Activated B cell treated with CpG ODN at 0.5 μM for 24 hours (primary cell): Measurements from ENCODE around the gene MYL4. TPM values are rescaled to one million over a fixed set of nuclear protein-coding genes. Genes with fewer than 3 reads are reported as not detected.
A peak's percentile ranks its signal among the peaks of the same experiment; 100 is the strongest.

ENCODE experiments used
- ATAC-seq: fragments of 200-7000 bp; cut with Tn5 transposase; one replicate; pipeline ENCODE4 v1.10.0; 2021; ENCODE audit warnings: low read depth, mild to moderate bottlenecking, moderate library complexity
- CTCF ChIA-PET: fragments of 350-600 bp; sonication (Branson Sonifier 250); formaldehyde crosslinking; loops from one replicate; lab custom pipeline; 2021; ENCODE audit warnings: antibody characterized with exemption; lab: Charles Lee
- POLR2A ChIA-PET: fragments of 350-600 bp; sonication (Branson Sonifier 250); formaldehyde crosslinking; loops from one replicate; lab custom pipeline; 2021; ENCODE audit warnings: antibody characterized with exemption; lab: Charles Lee
- DNase-seq: peaks from one replicate; pipeline ENCODE4 v3.0.0; 2022
- H3K27ac Mint-ChIP-seq: one replicate; pipeline ENCODE4 v1.8.0; 2020; ENCODE audit warnings: mixed read lengths
- H3K27me3 Mint-ChIP-seq: one replicate; pipeline ENCODE4 v1.8.0; 2021; ENCODE audit warnings: mixed read lengths
- H3K36me3 Mint-ChIP-seq: one replicate; pipeline ENCODE4 v1.8.0; 2021; ENCODE audit warnings: low read depth, mixed read lengths
- H3K4me1 Mint-ChIP-seq: one replicate; pipeline ENCODE4 v1.8.0; 2021; ENCODE audit warnings: mixed read lengths
- H3K4me3 Mint-ChIP-seq: one replicate; pipeline ENCODE4 v1.8.0; 2020; ENCODE audit warnings: mild to moderate bottlenecking, mixed read lengths
- H3K9me3 Mint-ChIP-seq: one replicate; pipeline ENCODE4 v1.8.0; 2020; ENCODE audit warnings: mixed read lengths
- intact Hi-C: fragments of 100-400 bp; cut with micrococcal nuclease; formaldehyde crosslinking; loops from one replicate; pipeline ENCODE4 v1.15.1; 2024
- total RNA-seq: library from RNA; stranded (reverse); gene quantifications from 2 replicates; pipeline ENCODE4 v1.2.3, GENCODE V29; 2022
- TF ChIP-seq, protein P1 (sequence below): fragments of 200-600 bp; IDR thresholded peaks from one replicate; pipeline ENCODE4 v1.8.0; 2022; ENCODE audit warnings: antibody characterized with exemption, mild to moderate bottlenecking

Gene MYL4
- total RNA-seq, 1 donor from 2014 or later: not detected

DNA sequence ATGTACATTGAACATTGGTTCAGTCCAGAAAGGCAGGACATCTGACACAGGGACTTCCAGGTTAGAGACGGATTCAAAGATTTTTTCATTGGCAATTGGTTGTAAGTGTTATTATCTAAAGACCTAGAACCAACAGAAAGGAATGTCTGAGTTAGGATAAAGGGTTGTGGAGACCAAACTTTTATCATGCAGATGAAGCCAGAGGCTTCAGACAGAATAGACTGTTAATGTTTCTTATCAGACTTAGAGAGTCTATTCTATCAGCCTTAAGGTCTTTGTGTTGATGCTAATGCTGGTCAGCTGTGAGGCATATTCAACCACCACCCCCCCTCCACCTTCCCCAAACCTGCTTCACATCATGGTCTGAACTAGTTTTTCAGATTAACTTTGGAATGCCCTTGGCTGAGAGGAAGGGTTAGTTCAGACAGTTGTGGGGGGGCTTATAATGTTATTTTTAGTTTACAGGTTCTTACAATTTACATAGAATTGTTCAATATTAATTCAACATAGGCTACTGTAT lies 42.3 kb downstream of the MYL4 start:
- TF ChIP-seq, protein P1, sequence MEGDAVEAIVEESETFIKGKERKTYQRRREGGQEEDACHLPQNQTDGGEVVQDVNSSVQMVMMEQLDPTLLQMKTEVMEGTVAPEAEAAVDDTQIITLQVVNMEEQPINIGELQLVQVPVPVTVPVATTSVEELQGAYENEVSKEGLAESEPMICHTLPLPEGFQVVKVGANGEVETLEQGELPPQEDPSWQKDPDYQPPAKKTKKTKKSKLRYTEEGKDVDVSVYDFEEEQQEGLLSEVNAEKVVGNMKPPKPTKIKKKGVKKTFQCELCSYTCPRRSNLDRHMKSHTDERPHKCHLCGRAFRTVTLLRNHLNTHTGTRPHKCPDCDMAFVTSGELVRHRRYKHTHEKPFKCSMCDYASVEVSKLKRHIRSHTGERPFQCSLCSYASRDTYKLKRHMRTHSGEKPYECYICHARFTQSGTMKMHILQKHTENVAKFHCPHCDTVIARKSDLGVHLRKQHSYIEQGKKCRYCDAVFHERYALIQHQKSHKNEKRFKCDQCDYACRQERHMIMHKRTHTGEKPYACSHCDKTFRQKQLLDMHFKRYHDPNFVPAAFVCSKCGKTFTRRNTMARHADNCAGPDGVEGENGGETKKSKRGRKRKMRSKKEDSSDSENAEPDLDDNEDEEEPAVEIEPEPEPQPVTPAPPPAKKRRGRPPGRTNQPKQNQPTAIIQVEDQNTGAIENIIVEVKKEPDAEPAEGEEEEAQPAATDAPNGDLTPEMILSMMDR: no peak
- ChIA-PET CTCF (interaction anchor here (1.8 kb wide), 2 partner anchors 64 to 66 kb away, joined by 6 to 7 read pairs; no protein-coding TSS in a partner anchor), POLR2A (no interaction called here)
- ATAC-seq (no peak), DNase-seq (no peak)
- H3K4me1 Mint-ChIP-seq: peaks cover 10% of the 10 kb centered on the region
- intact Hi-C loops: loop anchor here (10.0 kb wide), 1 partner anchor 643 kb away; the partner anchor contains the start of gene SP2
- H3K27me3 Mint-ChIP-seq: no peaks in the 10 kb centered on the region
- H3K36me3 Mint-ChIP-seq: peaks cover 3% of the 10 kb centered on the region
- no peak overlapping the region for H3K27ac Mint-ChIP-seq
- H3K4me3 Mint-ChIP-seq: no peak overlapping the region
- no peaks in the 10 kb centered on the region for H3K9me3 Mint-ChIP-seq

DNA sequence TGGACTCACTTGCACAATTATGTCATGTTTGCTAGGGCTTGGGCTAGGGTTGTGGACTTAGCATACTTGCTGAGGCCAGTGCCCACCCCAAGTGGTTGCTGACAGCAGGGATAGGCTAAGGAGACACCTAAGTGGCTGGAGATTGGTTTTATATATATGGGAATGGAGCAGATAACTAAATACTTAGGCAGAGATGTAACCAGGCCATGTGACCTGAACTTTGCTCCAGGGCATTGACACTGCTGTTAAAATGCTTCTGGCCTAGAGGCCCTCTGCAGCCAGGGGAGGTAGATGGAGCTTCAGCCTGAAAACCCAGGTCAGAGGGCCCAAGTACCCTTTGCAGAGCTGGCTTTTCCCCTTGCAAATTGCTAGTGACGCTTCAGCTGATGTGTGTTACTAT lies 43.1 kb downstream of the MYL4 start:
- POLR2A ChIA-PET: no interaction called here
- ATAC-seq (no peak), DNase-seq (no peak)
- intact Hi-C loops: loop anchor here (2.0 to 10.0 kb wide), 3 partner anchors 27 to 643 kb away; partner anchors contain the start of genes EFCAB13 and SP2
- Mint-ChIP-seq H3K36me3 (peaks cover 3% of the 10 kb centered on the region), H3K4me1 (peaks cover 12% of the 10 kb centered on the region), H3K4me3 (peak overlapping the region; percentile 55), H3K27me3 (no peaks in the 10 kb centered on the region), H3K9me3 (no peaks in the 10 kb centered on the region), H3K27ac (no peak overlapping the region)
- CTCF ChIA-PET: interaction anchor here (1.8 kb wide), 2 partner anchors 63 to 65 kb away, joined by 6 to 7 read pairs; no protein-coding TSS in a partner anchor
- TF ChIP-seq, protein P1: no peak

DNA sequence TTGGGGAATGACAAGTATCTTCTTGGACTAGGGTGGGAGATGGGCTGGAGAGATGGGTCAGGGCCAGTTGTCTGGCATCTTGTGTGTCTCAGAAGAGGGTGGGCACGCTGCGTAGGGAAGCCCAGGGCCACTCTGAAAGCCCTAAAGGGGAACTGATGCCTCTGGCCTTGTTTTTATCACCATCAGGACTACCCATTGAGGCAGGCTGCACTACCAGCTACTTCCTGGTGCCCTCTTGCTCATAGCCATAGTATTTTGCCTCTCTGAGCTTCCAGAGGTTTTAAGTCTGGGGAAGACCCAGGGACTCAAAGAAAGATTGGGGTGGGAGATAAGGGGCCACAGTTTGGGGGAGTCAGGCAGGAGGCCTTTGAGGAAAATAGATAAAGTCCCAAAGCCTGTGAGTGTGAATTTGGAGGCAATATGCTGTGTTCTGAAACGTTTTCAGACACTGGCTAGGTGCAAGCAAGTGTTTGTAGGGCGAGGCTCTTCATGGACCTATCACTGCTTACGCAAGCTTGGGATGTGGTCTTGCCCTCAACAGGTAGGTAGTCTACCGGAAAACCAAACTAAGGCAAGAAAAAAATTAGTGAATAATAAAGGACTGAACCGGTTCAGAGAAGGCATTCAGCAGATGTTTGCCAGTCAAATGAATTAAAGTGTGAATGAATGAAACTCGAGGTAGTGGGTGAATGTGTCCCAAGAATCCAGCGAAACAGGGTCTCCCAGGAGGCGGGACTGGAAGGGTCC lies 43.8 kb downstream of the MYL4 start:
- intact Hi-C loops: loop anchor here (1.0 to 10.0 kb wide), 5 partner anchors 26 to 642 kb away; partner anchors contain the start of genes EFCAB13 and SP2
- TF ChIP-seq, protein P1: no peak
- Mint-ChIP-seq H3K4me3 (peak overlapping the region; percentile 71), H3K9me3 (no peaks in the 10 kb centered on the region), H3K36me3 (peaks cover 3% of the 10 kb centered on the region), H3K4me1 (peaks cover 17% of the 10 kb centered on the region), H3K27ac (peak overlapping the region; percentile 31), H3K27me3 (no peaks in the 10 kb centered on the region)
- DNase-seq (no peak), ATAC-seq (no peak)
- ChIA-PET CTCF (interaction anchor here (1.4 to 1.8 kb wide), 4 partner anchors 34 to 64 kb away, joined by 4 to 7 read pairs (median 6); no protein-coding TSS in a partner anchor), POLR2A (interaction anchor here (1.2 to 2.1 kb wide), 4 partner anchors 33 to 71 kb away, joined by 3 to 13 read pairs (median 10); partner anchors contain the start of gene EFCAB13)

DNA sequence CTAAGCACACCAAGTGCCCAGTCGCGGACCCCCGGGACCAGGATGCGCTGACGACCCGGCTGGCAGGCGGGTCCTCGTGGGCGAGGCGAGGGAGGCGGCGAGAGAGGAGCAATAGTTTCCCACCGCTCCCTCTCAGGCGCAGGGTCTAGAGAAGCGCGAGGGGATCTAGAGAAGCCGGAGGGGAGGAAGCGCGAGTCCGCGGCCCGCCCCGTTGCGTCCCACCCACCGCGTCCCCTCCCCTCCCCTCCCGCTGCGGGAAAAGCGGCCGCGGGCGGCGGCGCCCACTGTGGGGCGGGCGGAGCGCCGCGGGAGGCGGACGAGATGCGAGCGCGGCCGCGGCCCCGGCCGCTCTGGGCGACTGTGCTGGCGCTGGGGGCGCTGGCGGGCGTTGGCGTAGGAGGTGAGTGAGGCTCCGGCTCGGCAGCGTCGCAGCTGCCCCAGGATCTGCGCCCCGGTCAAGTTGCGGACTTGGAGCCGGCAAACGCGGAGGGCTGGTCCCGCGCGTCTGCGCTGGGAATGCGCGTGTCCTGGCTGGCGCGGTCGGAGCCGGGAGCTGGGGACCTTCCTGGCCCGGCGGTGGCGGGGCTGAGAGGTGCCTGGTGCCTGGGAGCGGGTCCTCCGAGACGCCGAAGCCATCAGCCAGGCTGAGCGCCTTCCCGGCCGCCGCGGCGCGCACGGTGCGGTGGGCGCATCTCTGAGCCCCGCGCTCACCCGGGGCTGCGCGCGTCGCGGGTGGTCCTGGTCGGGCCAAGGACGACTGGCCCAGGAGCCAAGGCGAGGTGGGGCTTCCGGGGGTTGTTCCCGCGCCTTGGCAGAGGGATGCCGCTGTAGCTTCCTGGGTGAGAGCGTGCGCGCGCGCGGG lies 44.6 kb downstream of the MYL4 start, which contains the start of gene ITGB3:
ITGB3 (plus strand) TSS at position 287 of the 862 bp plus-strand sequence; CDS start at position 322, 35 bp downstream.
- ChIA-PET POLR2A (interaction anchor here (0.6 to 2.1 kb wide), 8 partner anchors 12 to 133 kb away, joined by 3 to 13 read pairs (median 4); partner anchors contain the start of gene EFCAB13), CTCF (interaction anchor here (0.7 to 1.4 kb wide), 3 partner anchors 26 to 62 kb away, joined by 4 to 6 read pairs (median 5); no protein-coding TSS in a partner anchor)
- Mint-ChIP-seq H3K9me3 (no peaks in the 10 kb centered on the region), H3K36me3 (peaks cover 3% of the 10 kb centered on the region), H3K27ac (peak within 1 kb of the TSS; percentile 74), H3K4me3 (peak within 1 kb of the TSS; percentile 91), H3K4me1 (peaks cover 17% of the 10 kb centered on the region), H3K27me3 (no peaks in the 10 kb centered on the region)
- TF ChIP-seq, protein P1: no peak
- ATAC-seq: peak; percentile 97
- DNase-seq: peak; percentile 78
- intact Hi-C loops: loop anchor here (1.0 to 10.0 kb wide), 7 partner anchors 9 to 641 kb away; partner anchors contain the start of genes EFCAB13 and SP2
